GM21737 (cell line): ENCODE results near the gene KRTAP5-1.
"Not testable (repeated sequence)": the region's sequence is repeated elsewhere in the genome, so short reads cannot be mapped to it uniquely, and the experiment has no call there.

Experiments used
- ATAC-seq: cut with Tn5 transposase; IDR thresholded peaks from one replicate; pipeline ENCODE4 v1.9.1; 2021; ENCODE audit warnings: mild to moderate bottlenecking, moderate library complexity; ENCODE audit not compliant: unreplicated experiment

Gene KRTAP5-1

GRCh38 chr11:1584661-1585370 is at the start of gene KRTAP5-1:
Gene KRTAP5-1 (minus strand): TSS chr11:1585283. CDS start chr11:1585249, 34 bp downstream.
- ATAC-seq: not testable (repeated sequence)

GRCh38 chr11:1633864-1634263 is 48.8 kb upstream of the KRTAP5-1 start:
- no peak for ATAC-seq

- no peak for ATAC-seq
Measured at GRCh38 chr11:1632053-1632714, 47.1 kb upstream of the KRTAP5-1 start.

GRCh38 chr11:1631066-1631568 is 46.0 kb upstream of the KRTAP5-1 start:
- ATAC-seq: no peak

GRCh38 chr11:1630271-1630670 is 45.2 kb upstream of the KRTAP5-1 start:
- no peak for ATAC-seq

GRCh38 chr11:1629326-1630185 is 44.5 kb upstream of the KRTAP5-1 start, which contains the start of gene KRTAP5-5:
Gene KRTAP5-5 (plus strand): TSS chr11:1629775. CDS start chr11:1629841, 66 bp downstream.
- no peak for ATAC-seq

- ATAC-seq: no peak
Measured at GRCh38 chr11:1628506-1629325, 43.6 kb upstream of the KRTAP5-1 start.

GRCh38 chr11:1625541-1625940 is 40.5 kb upstream of the KRTAP5-1 start:
- ATAC-seq: no peak

- ATAC-seq: no peak
Measured at GRCh38 chr11:1624621-1625020, 39.5 kb upstream of the KRTAP5-1 start.

GRCh38 chr11:1623716-1624115 is 38.6 kb upstream of the KRTAP5-1 start:
- ATAC-seq: no peak

GRCh38 chr11:1622086-1622485 is 37.0 kb upstream of the KRTAP5-1 start, which contains the start of gene KRTAP5-4:
Gene KRTAP5-4 (minus strand): TSS chr11:1622138. CDS start chr11:1622093, 45 bp downstream.
- ATAC-seq: no peak

- ATAC-seq: no peak
Measured at GRCh38 chr11:1619449-1619848, 34.4 kb upstream of the KRTAP5-1 start.

- ATAC-seq: no peak
Measured at GRCh38 chr11:1618231-1618630, 33.1 kb upstream of the KRTAP5-1 start.

GRCh38 chr11:1608363-1608762 is 23.3 kb upstream of the KRTAP5-1 start, which contains the start of gene KRTAP5-3:
Gene KRTAP5-3 (minus strand): TSS chr11:1608463. CDS start chr11:1608385, 78 bp downstream.
- no peak for ATAC-seq

- not testable (repeated sequence) for ATAC-seq
Measured at GRCh38 chr11:1607901-1608300, 22.8 kb upstream of the KRTAP5-1 start.

GRCh38 chr11:1607156-1607845 is 22.2 kb upstream of the KRTAP5-1 start:
- ATAC-seq: not testable (repeated sequence)

GRCh38 chr11:1605923-1606322 is 20.8 kb upstream of the KRTAP5-1 start:
- ATAC-seq: peak; percentile 88

- ATAC-seq: no peak
Measured at GRCh38 chr11:1604711-1605110, 19.6 kb upstream of the KRTAP5-1 start.

GRCh38 chr11:1604181-1604580 is 19.1 kb upstream of the KRTAP5-1 start:
- no peak for ATAC-seq
